Placental epithelial cell (primary cell): Measurements from ENCODE around the gene NXPE3. TPM values are rescaled to one million over a fixed set of nuclear protein-coding genes. Genes with fewer than 3 reads are reported as not detected.

Source experiments
- total RNA-seq: library from RNA; depleted of rRNA; stranded (reverse); fragments of >200 nt; gene quantifications from 2 replicates; pipeline ENCODE4 v1.2.3, GENCODE V29; 2012

Gene NXPE3
- 12.2 and 18.3 TPM in 2 replicates for total RNA-seq

GRCh38 chr3:101779047-101779821, at the start of gene NXPE3:
TSS of gene NXPE3 (plus strand) at chr3:101779211. CDS start at chr3:101785597, 6,386 bp downstream.

DNA sequence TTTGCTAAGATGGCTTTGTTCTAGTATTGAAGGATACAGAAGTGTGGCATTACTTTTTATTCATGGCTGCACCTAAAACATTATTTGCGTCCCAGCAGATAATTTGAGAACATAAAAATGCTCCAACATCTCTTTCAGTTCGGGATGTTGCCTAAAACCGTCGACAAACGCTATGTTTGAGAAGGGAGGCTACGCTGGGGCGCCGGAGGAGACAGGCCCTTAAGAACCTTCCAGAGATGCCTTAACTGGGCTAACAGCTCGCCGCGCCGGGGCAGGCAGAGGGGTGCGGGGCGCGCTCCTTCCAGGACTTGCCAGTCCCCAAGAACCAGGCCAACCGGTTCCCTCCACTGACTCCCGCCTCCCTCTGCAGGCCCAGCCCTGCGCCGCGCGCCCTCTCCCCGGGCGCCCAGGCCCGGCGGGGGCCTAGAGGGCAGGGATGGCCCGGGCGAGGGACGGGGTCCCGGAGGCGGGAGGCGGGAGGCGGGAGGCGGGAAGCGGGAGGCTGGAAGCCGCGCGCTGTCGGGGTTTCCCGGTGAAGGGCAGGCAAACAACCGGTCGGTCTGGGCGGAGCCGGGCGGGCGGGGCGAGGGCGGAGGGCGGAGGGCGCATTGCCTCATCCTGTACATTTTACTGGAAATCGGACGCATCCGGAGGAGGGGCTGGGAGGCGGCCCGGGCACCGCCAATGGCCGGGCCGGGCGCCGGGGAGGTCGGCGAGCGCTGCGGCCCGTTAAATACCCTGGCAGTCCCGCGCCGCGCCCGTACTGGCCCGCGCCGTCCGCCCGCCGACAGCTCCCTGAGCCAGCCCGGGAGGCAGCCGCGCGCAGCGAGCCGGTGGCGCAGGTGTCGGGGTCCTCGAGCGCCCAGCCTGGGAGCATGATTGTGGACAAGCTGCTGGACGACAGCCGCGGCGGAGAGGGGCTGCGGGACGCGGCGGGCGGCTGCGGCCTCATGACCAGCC, 70.0 kb downstream of the NXPE3 start, which contains the start of gene NFKBIZ:
TSS of gene NFKBIZ (plus strand) at position 761 of the 960 bp plus-strand sequence. CDS start at position 876, 115 bp downstream.

Other genes starting within 250 kb of the NXPE3 start
- gene TRMT10C, start 217.3 kb upstream of the NXPE3 start, total RNA-seq, result 17.3 and 19.6 TPM in 2 replicates
- gene PCNP, start 205.0 kb upstream of the NXPE3 start, total RNA-seq, result 54.2 and 68.2 TPM in 2 replicates
- gene ZBTB11, start 102.1 kb upstream of the NXPE3 start, total RNA-seq, result 24.1 and 24.7 TPM in 2 replicates
- gene RPL24, start 92.5 kb upstream of the NXPE3 start, total RNA-seq, result 1,310 and 2,117 TPM in 2 replicates
- gene CEP97, start 54.6 kb upstream of the NXPE3 start, total RNA-seq, result 11.2 and 13.3 TPM in 2 replicates
- gene NFKBIZ, start 70.3 kb downstream of the NXPE3 start, total RNA-seq, result 26.9 and 119 TPM in 2 replicates